GM12875 (cell line): ENCODE measurements around the gene KCTD12.
"Not testable (repeated sequence)": the region's sequence is repeated elsewhere in the genome, so short reads cannot be mapped to it uniquely, and the experiment has no call there.

Source experiments
- H3K4me3 ChIP-seq: one replicate; pipeline ENCODE4 v1.5.1; 2011; ENCODE audit warnings: low read depth, low read length, control low read depth
- TF ChIP-seq, protein P1 (sequence below): IDR thresholded peaks from 2 replicates; pipeline ENCODE4 v1.5.1; 2011; ENCODE audit warnings: low read depth, mild to moderate bottlenecking, control low read depth, inconsistent platforms, low read length, moderate library complexity, borderline replicate concordance; ENCODE audit not compliant: insufficient read depth

Gene KCTD12

DNA sequence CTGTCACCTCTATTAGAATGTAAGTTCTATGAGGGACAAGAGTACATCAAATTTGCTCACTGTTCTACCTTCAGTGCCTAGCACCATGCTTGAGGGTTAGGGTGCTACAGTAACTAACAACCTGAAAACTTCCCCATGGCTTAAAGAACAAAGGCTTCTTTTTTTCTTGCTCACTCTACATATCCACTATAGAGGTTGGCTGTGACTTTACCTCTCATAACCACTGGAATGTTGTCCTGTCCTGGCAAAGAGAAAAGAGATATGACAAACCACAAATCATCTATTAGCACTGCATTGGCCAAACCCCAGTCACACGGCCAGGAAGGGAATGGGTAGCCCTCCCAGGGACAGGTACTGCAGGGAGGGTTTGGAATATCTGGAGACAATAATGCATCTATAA, 38.9 kb upstream of the KCTD12 start:
- TF ChIP-seq, protein P1, sequence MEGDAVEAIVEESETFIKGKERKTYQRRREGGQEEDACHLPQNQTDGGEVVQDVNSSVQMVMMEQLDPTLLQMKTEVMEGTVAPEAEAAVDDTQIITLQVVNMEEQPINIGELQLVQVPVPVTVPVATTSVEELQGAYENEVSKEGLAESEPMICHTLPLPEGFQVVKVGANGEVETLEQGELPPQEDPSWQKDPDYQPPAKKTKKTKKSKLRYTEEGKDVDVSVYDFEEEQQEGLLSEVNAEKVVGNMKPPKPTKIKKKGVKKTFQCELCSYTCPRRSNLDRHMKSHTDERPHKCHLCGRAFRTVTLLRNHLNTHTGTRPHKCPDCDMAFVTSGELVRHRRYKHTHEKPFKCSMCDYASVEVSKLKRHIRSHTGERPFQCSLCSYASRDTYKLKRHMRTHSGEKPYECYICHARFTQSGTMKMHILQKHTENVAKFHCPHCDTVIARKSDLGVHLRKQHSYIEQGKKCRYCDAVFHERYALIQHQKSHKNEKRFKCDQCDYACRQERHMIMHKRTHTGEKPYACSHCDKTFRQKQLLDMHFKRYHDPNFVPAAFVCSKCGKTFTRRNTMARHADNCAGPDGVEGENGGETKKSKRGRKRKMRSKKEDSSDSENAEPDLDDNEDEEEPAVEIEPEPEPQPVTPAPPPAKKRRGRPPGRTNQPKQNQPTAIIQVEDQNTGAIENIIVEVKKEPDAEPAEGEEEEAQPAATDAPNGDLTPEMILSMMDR = no peak
- no peak overlapping the region for H3K4me3 ChIP-seq

DNA sequence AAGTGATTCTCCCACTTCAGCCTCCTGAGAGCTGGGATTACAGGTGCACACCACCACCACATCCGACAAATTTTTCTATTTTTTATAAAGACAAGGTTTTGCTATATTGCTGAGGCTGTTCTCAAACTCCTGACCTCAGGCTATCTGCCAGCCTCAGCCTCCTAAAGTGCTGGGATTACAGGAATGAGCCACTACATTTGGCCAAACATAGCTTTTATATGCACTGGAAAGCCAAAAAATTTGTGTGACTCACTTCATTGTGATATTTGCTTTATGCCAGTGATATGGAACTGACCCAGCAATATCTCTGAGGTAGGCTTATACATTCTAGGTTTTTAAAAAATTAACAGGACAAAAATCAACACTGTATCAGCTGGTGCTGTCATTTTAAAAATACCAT, 35.3 kb upstream of the KCTD12 start:
- TF ChIP-seq, protein P1 = no peak
- H3K4me3 ChIP-seq = no peak overlapping the region

DNA sequence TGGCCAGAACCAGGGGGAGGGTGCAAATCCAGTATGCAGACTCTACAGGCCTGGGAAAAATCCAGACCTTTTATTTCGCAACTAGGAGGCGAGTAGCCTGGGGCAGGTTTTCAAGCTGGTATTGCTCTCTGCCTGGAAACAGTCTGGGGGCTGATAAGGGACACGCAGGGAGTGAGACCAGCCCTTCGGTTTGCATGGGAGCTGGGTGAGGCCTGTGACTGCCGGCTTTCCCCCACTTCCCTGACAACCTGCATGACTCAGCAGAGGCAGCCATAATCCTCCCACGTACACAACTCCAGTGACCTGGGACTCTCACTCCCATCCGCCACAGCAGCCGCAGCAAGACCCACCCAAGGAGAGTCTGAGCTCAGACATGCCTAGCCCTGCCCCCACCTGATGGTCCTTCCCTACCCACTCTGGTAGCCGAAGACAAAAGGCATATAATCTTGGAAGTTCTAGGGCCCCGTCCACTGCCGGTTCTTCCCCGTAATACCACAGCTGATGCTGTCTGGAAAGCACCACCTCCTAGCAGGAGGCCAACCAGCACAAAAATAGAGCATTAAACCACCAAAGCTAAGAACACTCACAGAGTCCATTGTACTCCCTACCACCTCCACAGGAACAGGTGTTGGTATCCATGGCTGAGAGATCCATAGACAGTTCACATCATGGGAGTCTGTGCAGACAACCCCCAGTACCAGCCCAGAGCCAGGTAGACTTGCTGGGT, 31.7 kb upstream of the KCTD12 start:
- not testable (repeated sequence) for H3K4me3 ChIP-seq

DNA sequence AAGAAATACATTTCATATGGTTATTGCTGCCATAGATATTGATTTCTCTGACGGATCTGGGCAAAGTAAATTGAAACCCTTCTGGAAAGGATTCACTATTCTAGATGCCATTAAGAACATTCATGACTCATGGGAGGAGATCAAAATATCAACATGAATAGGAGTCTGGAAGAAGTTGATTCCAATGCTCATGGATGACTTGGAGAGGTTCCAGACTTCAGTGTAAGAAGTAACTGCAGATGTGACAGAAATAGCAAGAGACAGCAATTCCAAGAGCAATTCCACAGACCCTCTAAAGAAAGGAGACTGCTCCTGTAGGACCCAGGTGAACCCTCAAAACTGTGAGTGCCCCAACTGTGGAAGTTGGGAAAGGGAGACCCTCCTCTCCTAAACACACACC, 30.9 kb upstream of the KCTD12 start:
- TF ChIP-seq, protein P1 = no peak
- H3K4me3 ChIP-seq = no peak overlapping the region

DNA sequence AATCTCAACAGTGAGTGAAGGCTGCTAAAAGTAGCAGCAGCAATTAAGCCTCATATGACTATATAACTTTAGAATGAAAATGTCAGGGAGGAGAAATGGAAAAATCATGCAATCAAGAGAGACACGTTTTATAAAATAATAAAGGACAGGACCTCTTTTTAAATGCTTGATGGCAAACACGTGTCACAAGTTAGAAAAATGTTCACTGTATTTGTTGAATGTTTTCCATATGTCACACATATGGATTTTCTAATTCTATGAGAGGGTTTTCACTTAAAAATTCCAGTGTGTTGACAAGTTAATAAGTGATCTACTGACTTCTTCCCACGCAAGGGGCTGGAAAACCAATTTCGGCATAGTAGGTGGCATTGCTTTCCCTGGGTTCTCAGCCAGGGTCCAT, 27.7 kb upstream of the KCTD12 start:
- TF ChIP-seq, protein P1 = no peak
- H3K4me3 ChIP-seq = no peak overlapping the region

DNA sequence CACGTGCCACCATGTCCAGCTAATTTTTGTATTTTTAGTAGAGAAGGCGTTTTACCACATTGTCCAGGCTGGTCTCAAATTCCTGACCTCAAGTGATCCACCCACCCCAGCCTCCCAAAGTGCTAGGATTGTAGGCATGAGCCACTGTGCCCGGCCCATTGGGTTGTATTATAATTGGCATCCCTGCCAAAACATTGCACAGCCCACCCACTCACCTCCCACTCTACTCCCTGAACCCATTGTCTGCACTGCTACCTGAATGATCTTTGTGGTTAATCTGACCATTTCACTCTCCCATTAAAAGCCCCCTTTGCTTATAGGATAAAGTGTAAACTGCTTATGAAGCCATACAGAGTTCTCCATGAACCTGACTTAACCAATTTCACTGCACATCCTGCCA, 26.3 kb upstream of the KCTD12 start:
- no peak overlapping the region for H3K4me3 ChIP-seq
- TF ChIP-seq, protein P1 = no peak

DNA sequence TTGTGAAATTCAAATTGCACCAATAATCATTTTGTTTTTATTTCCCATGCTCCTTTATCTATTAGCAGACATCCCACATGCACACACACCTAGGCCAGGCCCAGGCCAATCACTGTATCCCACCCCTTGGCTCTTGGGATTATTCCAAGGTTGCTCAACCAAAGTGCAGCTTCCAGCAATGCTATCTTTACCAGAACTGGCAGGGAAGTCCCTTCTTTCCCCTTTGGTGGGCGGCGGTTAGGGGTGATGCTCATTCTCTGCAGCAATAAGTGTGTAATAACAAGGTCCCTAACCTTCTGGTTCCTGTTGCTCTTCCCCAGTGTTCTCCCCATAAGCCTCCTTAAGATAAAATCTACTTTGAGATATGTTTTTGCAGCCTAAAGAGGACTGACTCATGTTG, 18.3 kb upstream of the KCTD12 start:
- TF ChIP-seq, protein P1 = no peak
- H3K4me3 ChIP-seq = no peak overlapping the region

DNA sequence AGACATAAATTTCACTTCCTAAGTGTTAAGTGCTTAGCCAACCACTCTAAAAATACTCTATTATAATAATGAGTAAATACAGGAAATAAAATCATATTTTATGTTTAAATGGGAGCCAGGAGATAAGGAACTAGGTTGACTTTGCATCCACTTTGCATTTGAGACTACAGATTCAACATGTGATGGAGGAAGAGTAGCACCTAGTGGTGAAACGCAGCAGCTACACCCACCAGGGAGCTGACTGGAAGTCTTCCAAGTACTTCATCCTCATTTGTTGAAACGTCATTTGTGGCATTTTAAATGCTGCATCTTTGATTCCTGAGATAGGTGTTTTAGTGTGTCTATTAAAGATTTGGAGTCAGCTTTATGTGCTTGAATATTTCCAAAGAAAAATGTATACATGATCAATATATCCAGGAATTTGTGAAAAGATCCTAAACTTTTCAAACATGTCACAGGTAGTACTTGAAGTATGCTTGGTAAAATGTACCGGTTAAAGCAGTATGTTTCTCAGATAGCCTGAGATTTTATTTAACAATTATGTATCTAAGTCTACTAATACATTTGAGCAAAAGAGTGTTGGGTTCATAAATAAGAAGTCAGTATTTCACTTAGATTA, 17.4 kb upstream of the KCTD12 start:
- no peak overlapping the region for H3K4me3 ChIP-seq
- TF ChIP-seq, protein P1 = peak; percentile 94

DNA sequence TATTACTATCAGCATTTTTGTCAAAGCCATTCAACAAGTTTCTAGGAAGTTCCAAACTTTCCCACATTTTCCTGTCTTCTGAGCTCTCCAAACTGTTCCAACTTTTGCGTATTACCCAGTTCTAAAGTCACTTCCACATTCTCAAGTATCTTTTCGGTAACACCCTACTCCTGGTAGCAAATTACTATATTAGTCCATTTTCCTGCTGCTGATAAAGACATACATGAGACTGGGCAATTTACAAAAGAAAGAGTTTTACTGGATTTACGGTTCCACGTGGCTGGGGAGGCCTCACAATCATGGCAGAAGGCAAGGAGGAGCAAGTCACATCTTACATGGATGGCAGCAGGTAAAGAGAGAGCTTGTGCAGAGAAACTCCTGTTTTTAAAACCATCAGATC, 12.9 kb upstream of the KCTD12 start:
- H3K4me3 ChIP-seq = not testable (repeated sequence)

DNA sequence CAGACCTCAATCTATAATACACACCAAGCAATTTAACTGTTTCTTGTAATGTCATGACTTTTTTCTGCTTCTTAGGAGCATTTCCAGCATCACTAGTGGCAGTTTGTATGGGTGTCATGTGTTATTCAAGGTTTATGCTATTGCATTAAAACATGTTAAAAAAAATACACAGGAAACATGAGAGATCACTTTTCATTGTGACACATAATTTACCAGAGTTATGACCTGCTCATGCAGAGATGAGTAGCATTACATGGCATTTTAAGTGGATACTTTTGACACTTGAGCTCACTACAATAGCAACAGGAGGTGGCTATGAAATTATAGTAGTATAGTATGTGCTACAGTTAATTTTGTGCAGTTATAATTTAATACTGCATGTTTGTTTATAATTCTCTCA, 11.0 kb upstream of the KCTD12 start:
- H3K4me3 ChIP-seq = not testable (repeated sequence)
